Large intestine (tissue), 3 donors: ENCODE data around the gene EPG5. TPM values are rescaled to one million over a fixed set of nuclear protein-coding genes. Genes with fewer than 3 reads are reported as not detected.
A peak's percentile ranks its signal among the peaks of the same experiment; 100 is the strongest.

Source experiments
- DNase-seq, 2 donors: peaks; one replicate each; pipeline versions ENCODE4 v3.0.0 to v3.0.0-alpha.2; 2013
- H3K27ac ChIP-seq: one replicate; pipeline ENCODE4 v1.5.1; 2013; ENCODE audit warnings: low read length
- H3K27me3 ChIP-seq: 2 replicates; pipeline ENCODE4 v1.6.1; 2013; ENCODE audit warnings: low read length; ENCODE audit not compliant: control insufficient read depth, insufficient read depth
- H3K36me3 ChIP-seq: 2 replicates; pipeline ENCODE4 v1.6.1; 2013; ENCODE audit warnings: low read length; ENCODE audit not compliant: control insufficient read depth, insufficient read depth
- H3K4me1 ChIP-seq: one replicate; pipeline ENCODE4 v1.6.1; 2013; ENCODE audit warnings: low read length; ENCODE audit not compliant: control insufficient read depth, insufficient read depth
- H3K4me3 ChIP-seq: one replicate; pipeline ENCODE4 v1.5.1; 2013; ENCODE audit warnings: low read length
- H3K9me3 ChIP-seq: one replicate; pipeline ENCODE4 v1.6.1; 2013; ENCODE audit warnings: mild to moderate bottlenecking, low read depth, low read length, moderate library complexity; ENCODE audit not compliant: control insufficient read depth
- WGBS: methylation state at CpG from one replicate; pipeline ENCODE4 v1.1.5; 2013; ENCODE audit warnings: low lambda C conversion rate; ENCODE audit not compliant: insufficient coverage; 5-methylcytosine and 5-hydroxymethylcytosine counted together
- polyA plus RNA-seq: library from polyadenylated mRNA; unstranded; fragments of 120-200 nt; gene quantifications from one replicate; pipeline ENCODE4 v1.2.1, GENCODE V29; 2013

EPG5 gene
- polyA plus RNA-seq, 1 donor, result 24.3 TPM

DNA sequence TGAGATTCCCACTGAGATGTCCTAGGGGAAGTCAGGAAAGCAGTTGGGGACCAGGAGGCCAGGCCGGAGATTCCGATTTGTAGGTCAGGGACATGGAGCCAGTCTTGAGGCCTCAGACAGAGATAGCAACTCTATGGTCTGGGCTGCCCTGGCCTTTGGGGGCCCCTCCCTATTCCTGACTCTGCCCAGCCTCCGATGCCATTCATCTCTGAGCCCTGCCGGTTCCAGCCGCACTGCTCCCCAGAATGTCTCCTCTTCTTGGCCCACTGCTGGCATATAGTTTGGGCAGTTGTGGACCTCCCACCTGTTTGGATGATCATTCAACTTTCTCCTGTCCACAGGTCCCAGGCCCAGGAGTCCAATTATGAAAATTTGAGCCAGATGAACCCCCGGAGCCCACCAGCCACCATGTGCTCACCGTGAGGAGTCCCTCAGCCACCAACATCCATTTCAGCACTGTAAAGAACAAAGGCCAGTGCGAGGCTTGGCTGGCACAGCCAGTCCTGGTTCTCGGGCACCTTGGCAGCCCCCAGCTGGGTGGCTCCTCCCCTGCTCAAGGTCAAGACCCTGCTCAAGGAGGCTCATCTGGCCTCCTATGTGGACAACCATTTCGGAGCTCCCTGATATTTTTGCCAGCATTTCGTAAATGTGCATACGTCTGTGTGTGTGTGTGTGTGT, 125.2 kb downstream of the EPG5 start:
- no peak for DNase-seq
- H3K27me3 ChIP-seq, result peaks cover 29% of the 10 kb centered on the region
- no peaks in the 10 kb centered on the region for H3K9me3 ChIP-seq
- no CpG with 5 or more reads among the region's 12 CpGs for WGBS
- no peak overlapping the region for H3K27ac ChIP-seq
- H3K4me1 ChIP-seq, result peaks cover 21% of the 10 kb centered on the region
- no peak overlapping the region for H3K4me3 ChIP-seq
- no peaks in the 10 kb centered on the region for H3K36me3 ChIP-seq

DNA sequence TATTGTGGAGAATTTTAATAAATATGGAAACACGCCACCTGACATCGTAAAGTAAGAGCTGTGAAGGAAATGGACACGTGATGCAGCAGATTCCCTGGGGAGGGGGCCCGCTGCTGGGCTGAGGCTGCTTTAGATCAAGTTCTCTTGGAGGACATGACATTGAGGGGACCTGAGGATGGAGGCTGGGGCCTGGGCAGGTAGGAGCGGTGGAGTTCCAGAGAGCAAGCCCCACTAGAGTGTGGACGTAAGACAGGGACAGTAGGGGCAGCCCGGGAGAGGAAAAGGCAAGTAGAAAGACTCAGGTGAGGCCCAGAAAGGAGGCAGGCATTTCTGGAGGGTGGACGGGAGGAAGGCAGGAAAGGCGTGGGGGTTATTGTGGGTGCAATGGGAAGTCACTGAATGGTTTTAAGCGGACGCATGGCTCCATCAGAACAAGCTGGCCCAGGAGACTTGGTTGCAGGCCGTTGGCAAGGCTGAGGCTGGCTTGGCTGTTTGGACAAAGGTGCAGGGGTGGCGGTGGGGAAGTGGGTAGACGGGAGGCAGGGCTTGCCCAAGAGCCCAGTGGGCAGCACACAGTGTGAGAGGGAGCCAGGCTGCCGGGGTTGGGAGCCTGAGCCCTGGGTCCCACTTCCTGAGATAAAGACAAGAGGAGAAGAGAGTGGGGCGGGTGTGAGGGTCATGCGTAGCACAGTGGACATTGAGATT, 125.9 kb downstream of the EPG5 start:
- H3K27me3 ChIP-seq, result peaks cover 31% of the 10 kb centered on the region
- peaks cover 28% of the 10 kb centered on the region for H3K4me1 ChIP-seq
- H3K9me3 ChIP-seq, result no peaks in the 10 kb centered on the region
- no peaks in the 10 kb centered on the region for H3K36me3 ChIP-seq
- H3K4me3 ChIP-seq, result no peak overlapping the region
- WGBS, result 88% methylated on average over 2 of the region's 17 CpGs
- no peak overlapping the region for H3K27ac ChIP-seq
- DNase-seq, result no peak

DNA sequence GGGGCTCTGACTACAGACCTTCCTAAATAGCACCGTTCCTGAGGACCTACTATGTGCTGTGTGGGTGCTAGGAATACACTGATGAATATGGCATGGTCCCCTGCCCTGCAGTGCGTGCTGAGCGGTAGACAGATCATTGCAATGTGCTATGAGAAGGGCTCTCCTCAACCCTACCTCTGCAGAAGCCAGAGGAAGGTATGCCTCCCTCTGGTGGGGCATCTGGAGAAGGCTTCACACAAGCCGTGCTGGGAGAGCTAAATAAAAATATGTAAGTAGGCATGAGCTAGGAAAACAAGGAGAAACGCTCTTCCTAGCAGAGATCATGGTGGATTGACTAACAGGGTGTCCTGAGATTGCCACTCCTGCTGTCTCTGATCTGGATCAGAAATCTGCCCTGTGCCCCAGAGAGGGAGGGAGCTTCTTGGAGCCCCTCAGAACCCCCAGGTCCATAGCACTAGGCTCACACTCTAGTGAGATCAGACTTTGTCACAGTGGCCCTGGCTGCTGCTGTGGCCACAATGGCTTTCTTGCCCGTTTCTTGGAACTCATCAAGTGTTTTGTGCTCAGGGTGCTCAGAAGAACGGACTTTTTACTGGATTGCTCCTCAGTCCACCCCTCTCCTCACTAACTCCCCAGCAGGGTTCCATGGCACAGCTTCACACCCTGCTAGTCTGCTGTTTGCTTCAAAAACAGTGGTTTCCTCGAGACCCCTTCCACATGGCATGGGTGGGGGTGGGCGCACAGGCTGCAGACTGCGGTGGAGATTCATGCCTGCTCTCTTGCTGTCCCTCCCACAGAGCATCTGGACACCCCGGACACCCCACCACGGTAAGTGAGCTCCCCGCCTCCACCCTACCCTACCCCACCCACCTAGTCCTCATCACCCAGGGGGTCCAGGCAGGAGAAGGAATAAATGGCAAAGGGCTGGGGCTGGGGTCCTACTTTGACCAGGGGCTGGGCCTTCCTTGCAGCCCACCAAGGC, 127.4 kb downstream of the EPG5 start:
- no CpG with 5 or more reads among the region's 13 CpGs for WGBS
- Histone ChIP-seq H3K27me3 (peaks cover 31% of the 10 kb centered on the region), H3K4me1 (peaks cover 42% of the 10 kb centered on the region), H3K27ac (no peak overlapping the region), H3K4me3 (no peak overlapping the region), H3K36me3 (no peaks in the 10 kb centered on the region), H3K9me3 (no peaks in the 10 kb centered on the region)
- peak; percentile 74 to 78 for DNase-seq

DNA sequence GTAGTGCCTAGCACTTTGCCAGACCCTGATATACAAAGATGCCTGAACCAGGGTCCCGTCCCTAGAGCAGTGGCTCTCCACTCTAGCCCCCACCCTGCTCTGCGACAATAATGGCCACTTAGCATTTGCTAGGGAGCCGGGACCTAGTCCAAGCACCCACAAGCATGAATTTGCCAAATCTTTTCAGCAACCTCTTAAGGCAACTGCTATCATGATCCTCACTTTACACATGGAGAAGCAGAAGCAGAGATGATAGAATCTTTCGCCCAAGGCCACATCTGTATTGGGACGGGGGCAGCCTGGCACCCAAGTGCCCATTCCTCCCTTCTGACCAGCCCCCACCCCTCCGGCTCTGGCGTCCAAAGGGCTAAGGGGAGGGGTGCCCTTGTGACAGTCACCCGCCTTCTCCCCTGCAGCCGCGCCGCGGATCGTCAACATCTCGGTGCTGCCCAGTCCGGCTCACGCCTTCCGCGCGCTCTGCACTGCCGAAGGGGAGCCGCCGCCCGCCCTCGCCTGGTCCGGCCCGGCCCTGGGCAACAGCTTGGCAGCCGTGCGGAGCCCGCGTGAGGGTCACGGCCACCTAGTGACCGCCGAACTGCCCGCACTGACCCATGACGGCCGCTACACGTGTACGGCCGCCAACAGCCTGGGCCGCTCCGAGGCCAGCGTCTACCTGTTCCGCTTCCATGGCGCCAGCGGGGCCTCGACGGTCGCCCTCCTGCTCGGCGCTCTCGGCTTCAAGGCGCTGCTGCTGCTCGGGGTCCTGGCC, 128.6 kb downstream of the EPG5 start:
- no peak overlapping the region for H3K27ac ChIP-seq
- no peaks in the 10 kb centered on the region for H3K9me3 ChIP-seq
- peaks cover 54% of the 10 kb centered on the region for H3K4me1 ChIP-seq
- WGBS, result no CpG with 5 or more reads among the region's 53 CpGs
- H3K27me3 ChIP-seq, result peaks cover 31% of the 10 kb centered on the region
- peak; percentile 31 to 69 for DNase-seq
- H3K4me3 ChIP-seq, result peak overlapping the region; percentile 7
- no peaks in the 10 kb centered on the region for H3K36me3 ChIP-seq

DNA sequence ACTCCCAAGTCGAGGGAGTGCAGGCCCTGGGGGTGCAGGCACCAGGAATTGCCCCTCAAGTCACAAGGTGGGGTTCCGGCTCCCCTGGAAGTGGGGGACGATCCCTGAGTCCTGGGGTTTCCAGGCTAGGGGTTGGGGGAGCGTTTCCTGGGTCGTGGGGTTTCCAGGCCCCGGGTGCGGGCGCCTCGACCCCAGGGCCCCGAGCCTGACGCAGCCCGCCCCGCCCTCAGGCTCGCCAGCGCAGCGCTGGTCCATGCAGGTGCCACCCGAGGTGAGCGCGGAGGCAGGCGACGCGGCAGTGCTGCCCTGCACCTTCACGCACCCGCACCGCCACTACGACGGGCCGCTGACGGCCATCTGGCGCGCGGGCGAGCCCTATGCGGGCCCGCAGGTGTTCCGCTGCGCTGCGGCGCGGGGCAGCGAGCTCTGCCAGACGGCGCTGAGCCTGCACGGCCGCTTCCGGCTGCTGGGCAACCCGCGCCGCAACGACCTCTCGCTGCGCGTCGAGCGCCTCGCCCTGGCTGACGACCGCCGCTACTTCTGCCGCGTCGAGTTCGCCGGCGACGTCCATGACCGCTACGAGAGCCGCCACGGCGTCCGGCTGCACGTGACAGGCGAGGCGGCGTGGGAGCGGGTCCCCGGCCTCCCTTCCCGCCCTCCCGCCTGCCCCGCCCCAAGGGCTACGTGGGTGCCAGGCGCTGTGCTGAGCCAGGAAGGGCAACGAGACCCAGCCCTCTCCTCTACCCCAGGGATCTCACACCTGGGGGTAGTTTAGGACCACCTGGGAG, 129.7 kb downstream of the EPG5 start:
- Histone ChIP-seq H3K4me3 (no peak overlapping the region), H3K9me3 (no peaks in the 10 kb centered on the region), H3K27me3 (peaks cover 31% of the 10 kb centered on the region), H3K27ac (peak overlapping the region; percentile 92), H3K4me1 (peaks cover 57% of the 10 kb centered on the region), H3K36me3 (no peaks in the 10 kb centered on the region)
- DNase-seq, result peak; percentile 75 to 82
- WGBS, result no CpG with 5 or more reads among the region's 84 CpGs

DNA sequence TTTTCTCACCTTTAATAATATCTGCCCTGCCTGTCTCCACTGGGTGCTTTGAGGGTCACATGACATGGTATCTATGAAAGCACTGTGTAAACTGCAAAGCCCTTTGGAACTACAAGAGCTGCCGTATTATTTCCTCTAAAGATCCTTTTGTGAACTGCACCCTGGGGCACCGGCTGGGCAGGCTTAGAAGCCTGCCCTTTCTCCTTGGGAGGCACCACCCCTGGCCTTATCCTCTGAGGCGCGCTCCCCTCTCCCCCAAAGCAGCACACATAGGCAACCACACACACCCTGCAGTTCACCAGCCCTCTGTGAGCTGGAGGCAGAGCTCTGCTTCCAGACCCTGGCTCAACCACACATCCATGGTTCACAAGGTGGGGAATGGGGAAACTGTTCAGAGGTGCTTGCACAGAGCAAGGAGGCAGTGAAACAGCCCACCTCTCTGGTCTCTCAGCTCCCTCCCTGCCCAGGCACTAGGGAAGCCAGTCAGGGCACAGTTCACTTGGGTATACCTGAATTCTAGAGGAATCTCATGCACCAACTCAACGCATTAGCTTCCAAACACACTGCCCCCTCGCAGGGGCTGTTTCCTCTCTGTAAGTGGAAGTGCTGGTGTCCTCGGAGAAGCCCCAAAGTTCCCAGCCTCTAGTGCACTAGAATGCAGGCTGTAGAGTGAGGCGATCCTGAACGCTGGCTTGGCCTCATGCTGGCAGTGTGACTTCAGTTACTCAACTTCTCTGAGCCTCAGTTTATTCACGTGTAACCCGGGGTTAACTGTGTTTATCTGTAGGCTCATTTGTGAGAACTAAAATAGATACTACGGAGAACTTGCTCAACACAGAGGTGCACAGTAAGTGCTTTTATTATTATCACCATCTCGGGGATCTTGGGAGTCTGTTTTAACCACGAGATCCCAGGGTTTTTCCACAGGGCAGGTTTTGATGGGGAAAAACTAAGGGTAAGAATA, 130.6 kb downstream of the EPG5 start:
- Histone ChIP-seq H3K36me3 (no peaks in the 10 kb centered on the region), H3K27me3 (peaks cover 31% of the 10 kb centered on the region), H3K4me1 (peaks cover 59% of the 10 kb centered on the region), H3K4me3 (no peak overlapping the region), H3K27ac (peak overlapping the region; percentile 92), H3K9me3 (no peaks in the 10 kb centered on the region)
- DNase-seq, result peak; percentile 80 to 92
- no CpG with 5 or more reads among the region's 14 CpGs for WGBS

DNA sequence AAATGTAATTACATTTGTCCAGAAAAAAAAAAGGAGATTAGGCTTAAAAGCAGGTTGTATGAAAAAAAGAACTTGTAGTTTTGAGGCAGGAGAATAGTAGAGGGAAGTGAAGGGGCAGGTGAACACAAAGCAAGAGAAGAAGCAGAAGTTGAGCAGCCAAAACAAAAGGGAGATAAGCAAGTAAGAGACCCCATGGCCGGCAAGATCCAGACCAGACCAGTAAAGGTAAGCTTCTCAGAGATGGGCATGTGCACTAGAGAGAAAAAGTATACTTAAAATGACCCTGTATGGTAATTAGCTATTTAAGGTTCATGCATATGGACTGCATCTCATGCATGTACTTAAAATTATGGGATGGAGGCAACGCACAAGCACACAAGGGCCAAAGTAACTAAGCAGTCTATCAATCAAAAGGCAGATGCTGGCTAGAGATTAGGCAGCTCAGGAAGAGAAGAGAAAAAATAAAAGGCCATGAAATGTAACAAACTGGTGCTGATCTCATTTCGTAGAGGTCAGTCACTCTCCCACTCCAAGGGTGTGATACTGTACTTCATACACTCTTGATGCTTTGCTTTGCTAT, 132.0 kb downstream of the EPG5 start:
- 60% methylated on average over 1 of the region's 3 CpGs for WGBS
- DNase-seq, result peak in 1 of 2 donors; percentile 54
- no peak overlapping the region for H3K4me3 ChIP-seq
- no peaks in the 10 kb centered on the region for H3K36me3 ChIP-seq
- H3K9me3 ChIP-seq, result no peaks in the 10 kb centered on the region
- H3K27ac ChIP-seq, result peak overlapping the region; percentile 92
- peaks cover 60% of the 10 kb centered on the region for H3K4me1 ChIP-seq
- peaks cover 29% of the 10 kb centered on the region for H3K27me3 ChIP-seq

DNA sequence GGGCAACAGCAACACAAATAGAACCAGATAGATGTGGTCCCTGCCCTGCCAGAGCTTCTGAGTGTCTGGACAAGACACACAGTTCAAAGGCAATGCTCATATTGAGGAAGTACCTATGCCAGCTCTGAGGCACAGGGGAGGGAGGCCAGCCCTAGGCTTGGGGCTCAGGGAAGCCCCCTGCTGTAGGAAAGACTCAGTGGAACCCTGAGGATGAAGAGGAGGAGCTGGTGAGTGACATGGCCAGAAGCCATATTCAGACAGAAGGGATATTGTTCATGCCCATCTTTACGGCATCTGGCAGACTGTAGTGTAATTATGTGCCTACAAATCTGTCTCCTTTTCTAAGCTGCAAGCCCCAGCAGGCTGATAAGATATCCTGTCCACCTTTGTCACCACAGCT, 132.8 kb downstream of the EPG5 start:
- peaks cover 21% of the 10 kb centered on the region for H3K27me3 ChIP-seq
- H3K4me1 ChIP-seq, result peaks cover 68% of the 10 kb centered on the region
- H3K36me3 ChIP-seq, result no peaks in the 10 kb centered on the region
- WGBS, result no CpG with 5 or more reads among the region's 1 CpG
- DNase-seq, result peak in 1 of 2 donors; percentile 48
- H3K9me3 ChIP-seq, result no peaks in the 10 kb centered on the region
- H3K4me3 ChIP-seq, result no peak overlapping the region
- peak overlapping the region; percentile 92 for H3K27ac ChIP-seq
